HTR-8/SVneo (cell line): ENCODE measurements around the gene NR3C1.
A peak's percentile ranks its signal among the peaks of the same experiment; 100 is the strongest.

Experiments used
- DNase-seq: peaks from one replicate; pipeline ENCODE4 v3.0.0; 2011; ENCODE audit warnings: low spot score, mixed read lengths; ENCODE audit not compliant: insufficient read length
- FAIRE-seq: peaks from 2 replicates; lab custom pipeline; 2011; peaks lifted over from hg19 to GRCh38; lab: Jason Lieb, UNC

NR3C1 gene

DNA sequence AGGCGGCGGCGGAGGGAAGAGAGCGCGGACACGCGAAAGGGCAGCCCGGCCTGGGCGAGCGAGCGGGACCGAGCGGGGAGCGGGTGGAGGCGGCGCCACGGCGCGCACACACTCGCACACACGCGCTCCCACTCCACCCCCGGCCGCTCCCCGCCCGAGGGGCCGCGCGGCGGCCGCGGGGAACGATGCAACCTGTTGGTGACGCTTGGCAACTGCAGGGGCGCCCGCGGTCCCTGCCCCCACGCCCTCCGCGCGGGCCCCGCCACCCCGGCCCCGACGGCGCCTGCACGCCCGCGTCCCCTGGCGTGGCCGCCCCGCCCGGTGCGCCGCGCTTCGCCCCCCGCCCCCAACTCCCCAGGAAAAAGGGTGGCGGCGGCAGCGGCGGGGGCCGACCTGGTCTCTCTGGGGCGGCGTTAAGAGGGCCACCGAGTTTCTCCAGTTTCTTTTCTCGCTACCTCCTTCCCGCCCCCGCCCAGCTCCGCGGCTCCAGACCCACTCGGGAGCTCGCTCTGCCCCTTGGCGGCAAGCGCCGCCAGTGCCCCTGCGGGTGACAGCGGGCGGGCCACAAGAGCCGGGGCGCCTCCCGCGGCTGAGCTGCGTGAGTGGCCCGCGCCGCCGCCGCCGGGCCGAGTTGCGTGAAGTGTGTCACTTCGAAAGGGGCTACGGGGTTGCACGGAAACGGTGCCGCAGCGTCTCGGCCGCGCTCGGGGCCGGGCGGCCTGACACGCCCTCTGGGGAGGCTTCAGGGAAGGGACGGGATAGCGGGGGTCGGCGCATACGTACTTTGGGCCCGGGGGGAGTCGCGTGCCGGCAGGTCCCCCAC, at the start of gene NR3C1:
Gene NR3C1, minus strand, starts transcription at position 94 of the 823 bp plus-strand sequence. CDS start 2,847 bp downstream, outside the sequence.
- FAIRE-seq (peak; percentile 76), DNase-seq (peak; percentile 60)

DNA sequence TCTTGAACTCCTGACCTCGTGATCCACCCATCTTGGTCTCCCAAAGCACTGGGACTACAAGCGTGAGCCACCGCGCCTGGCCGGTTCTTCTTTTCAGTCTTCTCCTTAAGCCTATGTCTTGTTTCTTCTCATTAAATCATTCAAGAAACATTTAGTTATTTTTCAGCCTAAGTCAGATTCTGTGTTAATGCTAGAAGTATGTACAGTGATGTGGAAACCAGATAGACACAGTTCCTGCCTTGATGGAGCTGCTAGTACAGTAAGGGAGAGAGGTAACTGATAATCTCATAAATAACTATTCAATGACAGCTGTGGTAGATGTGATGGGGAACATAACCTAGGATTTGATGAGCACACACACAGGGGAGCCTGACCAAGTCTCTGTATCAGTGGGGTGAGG, 46.3 kb upstream of the NR3C1 start:
- DNase-seq (no peak), FAIRE-seq (no peak)

DNA sequence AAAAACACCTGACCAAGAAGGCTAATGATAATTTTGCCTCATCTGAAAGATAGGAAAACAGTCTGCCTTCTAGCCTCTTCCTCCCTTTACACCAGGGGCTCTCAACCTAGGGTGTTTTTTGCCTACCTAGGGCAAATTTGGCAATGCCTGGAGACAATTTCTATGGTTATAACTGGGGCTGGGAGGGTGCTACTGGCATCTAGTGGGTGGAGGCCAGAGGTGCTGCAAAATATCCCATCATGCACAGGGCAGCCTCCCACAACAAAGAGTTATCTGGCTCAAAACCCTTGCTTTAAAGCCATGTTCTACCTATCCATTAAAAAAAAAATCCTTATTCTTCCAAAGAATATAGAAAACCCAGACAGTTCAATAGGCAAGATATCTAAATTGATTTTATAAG, 45.0 kb upstream of the NR3C1 start:
- no peak for DNase-seq
- FAIRE-seq: no peak

- DNase-seq (no peak), FAIRE-seq (no peak)
Measured at GRCh38 chr5:143447983-143448382, 44.5 kb upstream of the NR3C1 start.

DNA sequence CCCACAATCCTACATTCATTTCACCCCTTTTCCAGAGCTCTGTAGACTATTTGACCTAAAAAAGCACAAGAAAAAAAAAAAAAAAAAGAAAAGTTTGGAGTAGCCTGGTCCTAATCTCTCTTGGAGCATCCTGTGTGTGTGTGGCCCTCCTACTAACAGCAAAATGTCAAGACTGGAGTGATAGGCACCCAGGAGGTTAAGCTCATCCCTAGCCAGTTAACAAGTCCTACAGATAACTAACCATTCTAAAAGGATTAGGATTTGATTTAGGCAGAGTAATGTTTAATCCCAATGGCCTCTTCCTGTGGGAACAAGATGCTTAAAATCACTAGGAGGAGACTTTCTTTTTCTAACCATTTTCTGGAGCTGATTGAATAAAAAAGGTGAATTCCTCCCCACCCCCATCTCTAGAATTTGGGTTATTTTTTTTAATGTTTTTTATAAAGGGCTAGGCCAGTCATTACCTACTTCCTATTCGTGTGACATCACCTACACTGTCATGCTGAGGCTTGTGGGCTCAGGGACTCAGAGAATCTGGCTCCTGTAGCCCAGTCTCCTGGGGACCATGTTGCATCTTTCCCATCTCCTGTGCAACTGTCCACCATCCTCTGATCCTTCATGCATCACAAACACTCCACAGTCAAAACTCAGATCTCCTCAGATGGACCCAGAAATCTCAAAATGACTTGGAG, 43.2 kb upstream of the NR3C1 start:
- FAIRE-seq (no peak), DNase-seq (no peak)

DNA sequence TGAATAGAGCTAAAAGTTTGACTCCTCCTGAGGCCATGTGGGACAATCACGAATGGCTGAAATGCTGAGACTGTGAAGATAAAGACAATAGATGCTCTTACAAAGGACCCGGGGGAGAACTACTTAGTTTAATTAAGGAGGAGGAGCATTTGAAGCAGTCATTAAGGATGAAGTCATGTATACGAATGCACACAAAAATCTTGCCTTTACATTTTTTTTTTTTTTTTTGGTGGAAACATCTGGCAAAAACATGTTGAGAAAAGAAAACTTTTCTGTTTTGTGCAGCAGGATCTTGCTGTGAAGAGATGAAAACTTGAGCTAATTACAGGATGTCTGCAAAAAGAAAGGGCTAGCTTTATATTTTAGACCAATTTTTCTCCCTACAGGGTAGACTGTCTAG, 42.3 kb upstream of the NR3C1 start:
- DNase-seq: no peak
- FAIRE-seq: no peak

GRCh38 chr5:143443330-143443729, 39.8 kb upstream of the NR3C1 start:
- FAIRE-seq (no peak), DNase-seq (no peak)

GRCh38 chr5:143442385-143442784, 38.9 kb upstream of the NR3C1 start:
- DNase-seq: no peak
- FAIRE-seq: no peak

GRCh38 chr5:143440448-143441115, 37.1 kb upstream of the NR3C1 start:
- FAIRE-seq (no peak), DNase-seq (no peak)

DNA sequence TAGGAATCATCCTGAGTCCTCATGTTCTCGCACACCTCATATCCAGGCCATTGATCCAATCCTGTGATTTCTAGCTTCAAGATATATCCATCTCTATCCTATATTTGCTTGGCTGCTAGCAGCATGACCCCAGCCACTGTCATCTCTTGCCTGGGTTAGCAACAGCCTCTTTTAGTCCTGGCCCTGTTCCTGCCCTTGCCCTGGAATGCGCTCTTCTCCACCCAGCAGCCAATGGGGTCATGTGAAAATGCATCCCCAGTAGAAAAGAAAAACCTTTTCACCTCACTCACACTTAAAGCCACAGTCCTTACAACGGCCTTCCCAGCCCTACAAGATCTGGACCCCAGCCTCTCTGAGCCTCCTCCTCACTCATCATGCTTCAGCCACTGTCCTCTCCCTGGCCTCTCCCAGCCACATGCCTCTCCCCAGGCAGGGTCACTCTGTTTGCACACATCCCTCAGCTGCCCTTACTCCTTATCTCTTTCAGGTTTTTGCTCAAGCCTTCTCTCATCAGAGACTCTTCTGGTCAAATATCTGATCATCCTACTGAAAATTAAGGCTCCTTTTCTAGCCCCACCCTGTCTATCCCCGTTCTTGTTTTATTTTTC, 34.3 kb upstream of the NR3C1 start:
- DNase-seq (no peak), FAIRE-seq (no peak)

GRCh38 chr5:143436871-143437270, 33.4 kb upstream of the NR3C1 start:
- DNase-seq (no peak), FAIRE-seq (no peak)

DNA sequence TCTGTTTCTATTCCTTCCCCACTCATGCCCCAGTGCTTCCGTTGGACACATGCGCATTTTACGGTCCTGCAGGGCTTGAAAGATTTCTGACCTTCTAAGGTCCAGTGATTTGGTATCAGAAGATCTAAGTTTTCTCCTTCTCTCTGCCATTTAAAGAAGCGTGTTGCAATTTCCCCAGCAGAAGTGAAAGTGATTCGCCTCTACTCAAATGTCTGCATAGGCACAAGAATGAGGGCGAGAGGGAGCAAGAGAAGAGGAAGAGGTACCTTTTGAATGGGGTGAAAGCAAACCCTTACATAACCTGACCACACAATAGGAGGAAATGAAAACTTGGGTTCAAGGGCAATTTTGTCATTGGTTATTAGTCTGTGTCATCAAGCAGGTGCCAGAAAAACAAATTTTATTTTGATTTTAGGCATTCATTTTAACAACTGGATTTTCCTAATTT, 31.7 kb upstream of the NR3C1 start:
- FAIRE-seq: no peak
- no peak for DNase-seq

DNA sequence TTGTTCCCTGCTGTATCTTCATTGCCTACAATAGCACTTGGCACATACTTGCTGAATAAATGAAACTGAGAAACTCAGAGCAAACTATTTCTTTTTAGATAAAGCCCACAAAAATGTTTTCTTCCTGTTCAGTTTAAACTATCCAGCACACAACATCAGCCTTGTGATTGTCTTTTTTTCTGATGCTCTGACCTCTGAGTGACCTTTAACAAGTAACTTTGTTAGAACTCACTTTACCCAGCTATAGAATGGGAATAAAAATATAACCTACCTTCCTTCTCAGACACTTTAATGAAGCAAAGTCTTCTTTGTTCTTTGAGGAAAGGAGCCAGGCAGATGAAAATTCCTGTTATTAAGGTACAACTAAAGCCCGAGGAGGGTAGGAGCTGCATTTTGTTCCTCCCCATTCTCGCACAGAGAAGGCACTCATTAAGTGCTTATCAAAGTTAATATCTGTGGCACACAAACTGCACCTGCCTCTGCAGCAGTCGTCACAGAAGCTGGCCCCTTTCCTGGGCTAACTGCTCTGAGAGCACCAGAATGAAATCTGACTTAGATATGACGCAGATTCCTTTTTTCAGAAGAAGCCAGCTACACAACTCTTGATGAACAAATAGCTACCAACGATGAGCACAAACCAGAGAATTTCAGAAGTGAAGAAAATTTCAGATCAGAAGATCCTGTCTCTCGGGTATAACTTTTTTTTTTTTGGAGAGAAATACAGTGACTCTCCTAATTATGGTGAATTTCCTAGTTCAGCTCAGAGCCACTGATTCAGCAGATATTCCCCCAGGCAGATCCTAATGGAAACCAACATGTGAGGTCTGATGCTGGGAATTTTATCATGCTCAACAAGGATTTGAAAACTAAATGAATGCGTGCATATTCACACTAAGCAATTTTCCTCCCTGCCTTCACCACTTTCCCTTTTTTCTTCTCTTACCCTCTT, 31.0 kb upstream of the NR3C1 start:
- DNase-seq (no peak), FAIRE-seq (no peak)

- FAIRE-seq: no peak
- no peak for DNase-seq
Measured at GRCh38 chr5:143433670-143434069, 30.2 kb upstream of the NR3C1 start.

- FAIRE-seq: no peak
- DNase-seq: no peak
Measured at GRCh38 chr5:143432658-143433239, 29.3 kb upstream of the NR3C1 start.

GRCh38 chr5:143431789-143432188, 28.3 kb upstream of the NR3C1 start:
- DNase-seq: no peak
- no peak for FAIRE-seq

GRCh38 chr5:143428738-143429420, 25.4 kb upstream of the NR3C1 start:
- FAIRE-seq (no peak), DNase-seq (no peak)

DNA sequence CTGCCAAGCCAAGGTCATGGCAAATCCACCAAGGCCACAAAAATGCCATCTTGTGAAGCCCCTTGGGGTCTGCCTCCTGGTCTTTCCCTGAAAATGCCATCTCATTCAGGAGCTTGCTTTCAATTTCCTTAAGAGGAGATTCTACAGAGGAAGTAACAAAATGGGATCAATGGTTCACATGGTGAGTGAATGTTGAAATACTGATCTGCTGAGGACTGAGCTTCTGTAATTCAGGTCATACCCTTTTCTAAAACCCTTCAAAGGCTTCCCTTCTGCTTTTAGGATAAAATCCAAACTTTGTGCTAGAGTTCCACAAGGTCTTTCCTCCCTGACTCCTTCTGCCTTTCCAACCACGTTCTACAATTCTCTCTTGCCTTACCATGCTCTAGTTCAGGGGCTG, 24.7 kb upstream of the NR3C1 start:
- DNase-seq: no peak
- no peak for FAIRE-seq
